ENCODE data around the gene PLAGL1. TPM values are rescaled to one million over a fixed set of nuclear protein-coding genes. Genes with fewer than 3 reads are reported as not detected.
A peak's percentile ranks its signal among the peaks of the same experiment; 100 is the strongest.

The PLAGL1 gene
- total and polyA plus RNA-seq, 2 of the 13 experiments (the other 11 are each of a cell fraction or from before 2014, with no cell fraction given), result 0.60 to 2.3 TPM

DNA sequence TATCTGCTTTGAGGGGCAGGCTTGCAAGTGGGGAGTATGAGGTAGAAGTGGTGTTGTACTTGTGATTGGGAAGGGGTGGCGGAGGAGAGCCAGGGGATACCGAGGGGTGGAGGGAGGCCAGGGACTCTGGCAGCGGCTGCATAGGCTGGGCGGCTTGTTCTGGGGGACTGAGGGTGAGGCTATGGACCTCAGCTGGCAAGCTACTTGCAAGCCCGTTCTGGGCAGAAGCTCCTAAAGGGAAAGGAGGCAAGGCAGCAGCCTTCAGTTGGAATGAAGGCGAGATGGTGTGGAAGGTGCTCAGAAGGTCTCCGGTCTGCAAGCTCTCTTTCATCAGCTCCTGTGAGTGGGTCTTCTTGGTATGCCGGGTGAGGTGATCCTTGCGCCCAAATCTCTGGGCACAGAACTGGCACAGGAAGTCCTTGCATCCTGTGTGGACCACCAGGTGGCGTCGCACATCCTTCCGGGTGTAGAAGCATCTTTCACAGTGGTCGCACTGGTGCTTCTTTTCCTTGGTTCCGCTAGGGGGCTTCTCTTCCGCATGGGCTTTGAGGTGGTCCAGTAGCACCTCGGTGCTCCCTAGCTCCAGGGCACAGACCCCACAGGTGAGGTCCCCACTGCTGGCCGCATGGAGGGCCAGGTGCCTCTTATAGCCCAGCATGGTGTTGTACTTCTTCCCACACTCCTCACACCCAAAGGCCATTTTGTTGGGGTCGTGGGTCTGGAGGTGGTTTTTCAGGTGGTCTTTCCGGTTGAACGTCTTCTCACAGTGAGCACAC lies 66.0 kb downstream of the PLAGL1 start (continued):
- TF ChIP-seq, protein P1, sequence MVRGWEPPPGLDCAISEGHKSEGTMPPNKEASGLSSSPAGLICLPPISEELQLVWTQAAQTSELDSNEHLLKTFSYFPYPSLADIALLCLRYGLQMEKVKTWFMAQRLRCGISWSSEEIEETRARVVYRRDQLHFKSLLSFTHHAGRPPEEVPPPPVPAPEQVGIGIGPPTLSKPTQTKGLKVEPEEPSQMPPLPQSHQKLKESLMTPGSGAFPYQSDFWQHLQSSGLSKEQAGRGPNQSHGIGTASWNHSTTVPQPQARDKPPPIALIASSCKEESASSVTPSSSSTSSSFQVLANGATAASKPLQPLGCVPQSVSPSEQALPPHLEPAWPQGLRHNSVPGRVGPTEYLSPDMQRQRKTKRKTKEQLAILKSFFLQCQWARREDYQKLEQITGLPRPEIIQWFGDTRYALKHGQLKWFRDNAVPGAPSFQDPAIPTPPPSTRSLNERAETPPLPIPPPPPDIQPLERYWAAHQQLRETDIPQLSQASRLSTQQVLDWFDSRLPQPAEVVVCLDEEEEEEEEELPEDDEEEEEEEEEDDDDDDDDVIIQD (CRISPR knock-in tag; IDR thresholded peaks at IDR 0.05; ENCODE audit: low read depth), result no peak
- TF ChIP-seq IRF2 (CRISPR knock-in tag; IDR thresholded peaks at IDR 0.05), result no peak
- TF ChIP-seq, protein P2, sequence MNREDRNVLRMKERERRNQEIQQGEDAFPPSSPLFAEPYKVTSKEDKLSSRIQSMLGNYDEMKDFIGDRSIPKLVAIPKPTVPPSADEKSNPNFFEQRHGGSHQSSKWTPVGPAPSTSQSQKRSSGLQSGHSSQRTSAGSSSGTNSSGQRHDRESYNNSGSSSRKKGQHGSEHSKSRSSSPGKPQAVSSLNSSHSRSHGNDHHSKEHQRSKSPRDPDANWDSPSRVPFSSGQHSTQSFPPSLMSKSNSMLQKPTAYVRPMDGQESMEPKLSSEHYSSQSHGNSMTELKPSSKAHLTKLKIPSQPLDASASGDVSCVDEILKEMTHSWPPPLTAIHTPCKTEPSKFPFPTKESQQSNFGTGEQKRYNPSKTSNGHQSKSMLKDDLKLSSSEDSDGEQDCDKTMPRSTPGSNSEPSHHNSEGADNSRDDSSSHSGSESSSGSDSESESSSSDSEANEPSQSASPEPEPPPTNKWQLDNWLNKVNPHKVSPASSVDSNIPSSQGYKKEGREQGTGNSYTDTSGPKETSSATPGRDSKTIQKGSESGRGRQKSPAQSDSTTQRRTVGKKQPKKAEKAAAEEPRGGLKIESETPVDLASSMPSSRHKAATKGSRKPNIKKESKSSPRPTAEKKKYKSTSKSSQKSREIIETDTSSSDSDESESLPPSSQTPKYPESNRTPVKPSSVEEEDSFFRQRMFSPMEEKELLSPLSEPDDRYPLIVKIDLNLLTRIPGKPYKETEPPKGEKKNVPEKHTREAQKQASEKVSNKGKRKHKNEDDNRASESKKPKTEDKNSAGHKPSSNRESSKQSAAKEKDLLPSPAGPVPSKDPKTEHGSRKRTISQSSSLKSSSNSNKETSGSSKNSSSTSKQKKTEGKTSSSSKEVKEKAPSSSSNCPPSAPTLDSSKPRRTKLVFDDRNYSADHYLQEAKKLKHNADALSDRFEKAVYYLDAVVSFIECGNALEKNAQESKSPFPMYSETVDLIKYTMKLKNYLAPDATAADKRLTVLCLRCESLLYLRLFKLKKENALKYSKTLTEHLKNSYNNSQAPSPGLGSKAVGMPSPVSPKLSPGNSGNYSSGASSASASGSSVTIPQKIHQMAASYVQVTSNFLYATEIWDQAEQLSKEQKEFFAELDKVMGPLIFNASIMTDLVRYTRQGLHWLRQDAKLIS (CRISPR knock-in tag; IDR thresholded peaks at IDR 0.05), result no peak
- TF ChIP-seq ZNF556 (CRISPR knock-in tag; IDR thresholded peaks at IDR 0.05; ENCODE audit: borderline replicate concordance), result no peak
- TF ChIP-seq ZNF333 (CRISPR knock-in tag; IDR thresholded peaks at IDR 0.05; ENCODE audit: borderline replicate concordance), result no peak
- no peak for TF ChIP-seq ZNF839 (CRISPR knock-in tag; IDR thresholded peaks at IDR 0.05; ENCODE audit: borderline replicate concordance)
- no peak for TF ChIP-seq ARHGAP35 (CRISPR knock-in tag; IDR thresholded peaks at IDR 0.05; ENCODE audit: borderline replicate concordance)
- TF ChIP-seq, protein P3, sequence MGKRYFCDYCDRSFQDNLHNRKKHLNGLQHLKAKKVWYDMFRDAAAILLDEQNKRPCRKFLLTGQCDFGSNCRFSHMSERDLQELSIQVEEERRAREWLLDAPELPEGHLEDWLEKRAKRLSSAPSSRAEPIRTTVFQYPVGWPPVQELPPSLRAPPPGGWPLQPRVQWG (CRISPR knock-in tag; IDR thresholded peaks at IDR 0.05; ENCODE audit: borderline replicate concordance, low read depth), result no peak
- TF ChIP-seq ATF7-NPFF (CRISPR knock-in tag; IDR thresholded peaks at IDR 0.05; ENCODE audit: low read depth), result no peak
- TF ChIP-seq ZNF17 (CRISPR knock-in tag; IDR thresholded peaks at IDR 0.05), result no peak
- TF ChIP-seq, protein P4, sequence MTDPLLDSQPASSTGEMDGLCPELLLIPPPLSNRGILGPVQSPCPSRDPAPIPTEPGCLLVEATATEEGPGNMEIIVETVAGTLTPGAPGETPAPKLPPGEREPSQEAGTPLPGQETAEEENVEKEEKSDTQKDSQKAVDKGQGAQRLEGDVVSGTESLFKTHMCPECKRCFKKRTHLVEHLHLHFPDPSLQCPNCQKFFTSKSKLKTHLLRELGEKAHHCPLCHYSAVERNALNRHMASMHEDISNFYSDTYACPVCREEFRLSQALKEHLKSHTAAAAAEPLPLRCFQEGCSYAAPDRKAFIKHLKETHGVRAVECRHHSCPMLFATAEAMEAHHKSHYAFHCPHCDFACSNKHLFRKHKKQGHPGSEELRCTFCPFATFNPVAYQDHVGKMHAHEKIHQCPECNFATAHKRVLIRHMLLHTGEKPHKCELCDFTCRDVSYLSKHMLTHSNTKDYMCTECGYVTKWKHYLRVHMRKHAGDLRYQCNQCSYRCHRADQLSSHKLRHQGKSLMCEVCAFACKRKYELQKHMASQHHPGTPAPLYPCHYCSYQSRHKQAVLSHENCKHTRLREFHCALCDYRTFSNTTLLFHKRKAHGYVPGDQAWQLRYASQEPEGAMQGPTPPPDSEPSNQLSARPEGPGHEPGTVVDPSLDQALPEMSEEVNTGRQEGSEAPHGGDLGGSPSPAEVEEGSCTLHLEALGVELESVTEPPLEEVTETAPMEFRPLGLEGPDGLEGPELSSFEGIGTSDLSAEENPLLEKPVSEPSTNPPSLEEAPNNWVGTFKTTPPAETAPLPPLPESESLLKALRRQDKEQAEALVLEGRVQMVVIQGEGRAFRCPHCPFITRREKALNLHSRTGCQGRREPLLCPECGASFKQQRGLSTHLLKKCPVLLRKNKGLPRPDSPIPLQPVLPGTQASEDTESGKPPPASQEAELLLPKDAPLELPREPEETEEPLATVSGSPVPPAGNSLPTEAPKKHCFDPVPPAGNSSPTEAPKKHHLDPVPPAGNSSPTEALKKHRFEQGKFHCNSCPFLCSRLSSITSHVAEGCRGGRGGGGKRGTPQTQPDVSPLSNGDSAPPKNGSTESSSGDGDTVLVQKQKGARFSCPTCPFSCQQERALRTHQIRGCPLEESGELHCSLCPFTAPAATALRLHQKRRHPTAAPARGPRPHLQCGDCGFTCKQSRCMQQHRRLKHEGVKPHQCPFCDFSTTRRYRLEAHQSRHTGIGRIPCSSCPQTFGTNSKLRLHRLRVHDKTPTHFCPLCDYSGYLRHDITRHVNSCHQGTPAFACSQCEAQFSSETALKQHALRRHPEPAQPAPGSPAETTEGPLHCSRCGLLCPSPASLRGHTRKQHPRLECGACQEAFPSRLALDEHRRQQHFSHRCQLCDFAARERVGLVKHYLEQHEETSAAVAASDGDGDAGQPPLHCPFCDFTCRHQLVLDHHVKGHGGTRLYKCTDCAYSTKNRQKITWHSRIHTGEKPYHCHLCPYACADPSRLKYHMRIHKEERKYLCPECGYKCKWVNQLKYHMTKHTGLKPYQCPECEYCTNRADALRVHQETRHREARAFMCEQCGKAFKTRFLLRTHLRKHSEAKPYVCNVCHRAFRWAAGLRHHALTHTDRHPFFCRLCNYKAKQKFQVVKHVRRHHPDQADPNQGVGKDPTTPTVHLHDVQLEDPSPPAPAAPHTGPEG (CRISPR knock-in tag; IDR thresholded peaks at IDR 0.05), result no peak
- TF ChIP-seq, protein P5, sequence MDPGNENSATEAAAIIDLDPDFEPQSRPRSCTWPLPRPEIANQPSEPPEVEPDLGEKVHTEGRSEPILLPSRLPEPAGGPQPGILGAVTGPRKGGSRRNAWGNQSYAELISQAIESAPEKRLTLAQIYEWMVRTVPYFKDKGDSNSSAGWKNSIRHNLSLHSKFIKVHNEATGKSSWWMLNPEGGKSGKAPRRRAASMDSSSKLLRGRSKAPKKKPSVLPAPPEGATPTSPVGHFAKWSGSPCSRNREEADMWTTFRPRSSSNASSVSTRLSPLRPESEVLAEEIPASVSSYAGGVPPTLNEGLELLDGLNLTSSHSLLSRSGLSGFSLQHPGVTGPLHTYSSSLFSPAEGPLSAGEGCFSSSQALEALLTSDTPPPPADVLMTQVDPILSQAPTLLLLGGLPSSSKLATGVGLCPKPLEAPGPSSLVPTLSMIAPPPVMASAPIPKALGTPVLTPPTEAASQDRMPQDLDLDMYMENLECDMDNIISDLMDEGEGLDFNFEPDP (CRISPR knock-in tag; conservative IDR thresholded peaks at IDR 0.05), result 0 out of 2 replicates have a peak, but pooled peaks have one; percentile 63
- no peak for TF ChIP-seq MEF2D (CRISPR knock-in tag; IDR thresholded peaks at IDR 0.05)
